ENCODE measurements around the gene TMEM190. TPM values are rescaled to one million over a fixed set of nuclear protein-coding genes. Genes with fewer than 3 reads are reported as not detected.
A peak's percentile ranks its signal among the peaks of the same experiment; 100 is the strongest.
"Not testable (repeated sequence)": the region's sequence is repeated elsewhere in the genome, so short reads cannot be mapped to it uniquely, and the experiment has no call there.

The TMEM190 gene
- total RNA-seq = not detected

DNA sequence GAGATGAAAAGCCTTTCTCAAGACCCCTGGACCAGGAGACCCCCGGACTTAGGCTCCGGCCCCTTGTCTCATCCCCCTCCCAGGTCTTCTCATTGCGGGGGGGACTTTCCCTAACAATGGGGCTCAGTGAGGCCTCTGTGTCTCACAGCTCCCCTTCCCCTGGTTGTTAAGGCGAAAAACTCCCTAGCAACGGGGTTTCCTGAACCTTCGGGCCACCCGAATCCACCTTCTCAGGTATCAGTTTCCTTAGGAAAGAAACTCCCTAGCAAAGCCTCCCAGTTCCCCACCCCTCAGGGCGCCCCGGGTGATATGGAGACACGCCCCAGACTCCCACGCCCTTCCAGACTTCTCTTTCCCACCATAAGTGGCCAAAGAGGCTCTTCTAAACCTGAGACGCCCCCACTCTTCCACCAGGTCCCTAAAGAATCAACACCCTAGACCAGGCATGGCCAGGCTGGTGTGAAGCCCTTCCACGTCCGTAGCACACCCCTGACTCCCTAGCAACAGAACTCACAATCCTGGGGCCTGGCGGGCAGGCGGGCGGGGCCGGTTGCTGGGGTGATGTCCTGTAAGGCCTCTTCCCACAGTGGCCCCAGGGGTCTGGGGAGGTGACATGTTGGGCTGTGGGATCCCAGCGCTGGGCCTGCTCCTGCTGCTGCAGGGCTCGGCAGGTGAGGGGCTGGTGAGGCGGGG, at the start of gene TMEM190:
TMEM190 (plus strand) TSS at position 586 of the 693 bp plus-strand sequence; CDS start at position 614, 28 bp downstream.
- Mint-ChIP-seq H3K9me3 (no peaks in the 10 kb centered on the region), H3K4me3 (no peak within 1 kb of the TSS), H3K4me1 (ENCODE audit: low read depth) (peaks cover 15% of the 10 kb centered on the region), H3K27me3 (ENCODE audit: low read depth) (peaks cover 18% of the 10 kb centered on the region), H3K36me3 (ENCODE audit: insufficient read depth in 2 of 2) (peaks cover 0 to under 1% of the 10 kb centered on the region in 2 donors), H3K27ac (no peak within 1 kb of the TSS)
- ATAC-seq (replicated peaks in 1 of 2) = no peak
- no peak for DNase-seq

DNA sequence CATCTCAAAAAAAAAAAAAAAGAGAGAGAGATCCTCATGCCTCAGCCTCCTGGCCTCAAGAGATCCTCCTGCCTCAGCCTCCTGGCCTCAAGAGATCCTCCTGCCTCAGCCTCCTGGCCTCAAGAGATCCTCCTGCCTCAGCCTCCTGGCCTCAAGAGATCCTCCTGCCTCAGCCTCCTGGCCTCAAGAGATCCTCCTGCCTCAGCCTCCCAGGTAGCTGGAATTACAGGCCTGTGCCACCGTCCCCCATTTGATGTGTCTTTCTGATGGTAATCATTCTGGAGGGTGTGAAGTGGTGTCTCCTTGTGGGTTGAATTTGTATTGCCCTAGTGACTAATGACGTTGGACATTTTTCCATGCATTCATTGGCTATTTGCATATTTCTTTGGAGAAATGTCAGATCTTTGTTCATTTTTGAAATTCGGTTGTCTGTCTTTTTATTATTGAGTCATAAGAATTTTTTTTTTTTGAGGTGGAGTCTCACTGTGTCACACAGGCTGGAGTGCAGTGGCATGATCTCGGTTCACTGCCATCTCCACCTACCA, 47.8 kb upstream of the TMEM190 start:
- H3K36me3 Mint-ChIP-seq (ENCODE audit: insufficient read depth in 2 of 2); ATAC-seq (replicated peaks in 1 of 2); H3K9me3 Mint-ChIP-seq; H3K27ac Mint-ChIP-seq; DNase-seq; H3K4me1 Mint-ChIP-seq (ENCODE audit: low read depth); H3K4me3 Mint-ChIP-seq; H3K27me3 Mint-ChIP-seq (ENCODE audit: low read depth): not testable (repeated sequence)

DNA sequence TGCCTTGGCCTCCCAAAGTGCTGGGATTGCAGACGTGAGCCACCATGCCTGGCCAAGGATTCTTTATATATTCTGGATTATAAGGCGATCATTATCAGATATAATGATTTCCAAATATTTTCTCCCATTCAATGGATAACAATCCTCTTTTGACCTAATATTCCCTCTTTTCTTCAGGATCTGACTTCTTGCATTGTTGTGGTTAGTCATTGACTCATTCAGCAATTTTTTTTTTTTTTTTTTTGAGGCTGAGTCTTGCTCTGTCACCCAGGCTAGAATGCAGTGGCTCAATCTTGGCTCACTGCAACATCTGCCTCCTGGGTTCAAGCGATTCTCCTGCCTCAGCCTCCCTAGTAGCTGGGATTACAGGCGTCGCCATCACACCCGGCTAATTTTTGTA, 46.8 kb upstream of the TMEM190 start:
- not testable (repeated sequence) for H3K4me1 Mint-ChIP-seq (ENCODE audit: low read depth); H3K36me3 Mint-ChIP-seq (ENCODE audit: insufficient read depth in 2 of 2); H3K4me3 Mint-ChIP-seq; ATAC-seq (replicated peaks in 1 of 2); DNase-seq; H3K27ac Mint-ChIP-seq; H3K9me3 Mint-ChIP-seq; H3K27me3 Mint-ChIP-seq (ENCODE audit: low read depth)

DNA sequence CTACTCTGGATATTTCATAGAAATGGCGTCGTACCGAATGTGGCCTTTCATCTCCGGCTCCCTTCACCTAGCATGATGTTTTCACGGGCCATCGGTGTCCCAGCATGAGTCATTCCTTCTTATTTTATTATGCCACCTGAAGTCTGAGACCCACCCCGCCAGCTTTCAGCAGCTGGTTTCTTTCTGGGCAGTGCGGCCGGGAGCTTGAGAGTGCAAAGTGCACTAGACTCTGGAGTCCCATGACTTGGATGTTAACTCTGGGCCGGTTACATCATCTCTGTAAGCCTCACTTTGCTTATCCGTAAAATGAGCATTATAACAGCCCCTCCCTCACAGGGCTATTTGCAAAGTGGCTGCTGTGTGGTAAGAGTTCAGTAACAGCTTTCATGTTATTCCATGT, 42.8 kb upstream of the TMEM190 start:
- no peaks in the 10 kb centered on the region for H3K9me3 Mint-ChIP-seq
- peaks cover 8% of the 10 kb centered on the region for H3K27me3 Mint-ChIP-seq (ENCODE audit: low read depth)
- H3K4me1 Mint-ChIP-seq (ENCODE audit: low read depth) = peaks cover 5% of the 10 kb centered on the region
- ATAC-seq (replicated peaks in 1 of 2) (no peak), DNase-seq (no peak)
- H3K27ac Mint-ChIP-seq = no peak overlapping the region
- H3K4me3 Mint-ChIP-seq = no peak overlapping the region
- no peaks in the 10 kb centered on the region for H3K36me3 Mint-ChIP-seq (ENCODE audit: insufficient read depth in 2 of 2)

DNA sequence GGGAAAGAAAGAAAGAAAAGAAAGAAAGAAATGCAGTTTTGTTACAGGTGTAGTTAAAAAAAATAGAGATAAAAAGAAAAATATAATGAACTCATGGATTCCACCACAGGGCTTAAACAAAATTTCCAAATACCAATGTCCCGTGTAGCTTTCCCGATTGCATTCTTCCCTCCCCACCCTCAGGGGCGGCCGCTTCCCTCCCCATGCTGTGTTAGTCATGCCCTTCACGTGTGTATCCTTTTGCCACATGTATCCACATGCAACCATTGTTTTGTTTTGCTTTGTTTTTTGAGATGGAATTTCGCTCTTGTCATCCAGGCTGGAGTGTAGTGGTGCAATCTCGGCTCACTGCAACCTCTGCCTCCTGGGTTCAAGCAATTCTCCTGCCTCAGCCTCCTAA, 40.5 kb upstream of the TMEM190 start:
- Mint-ChIP-seq H3K4me1 (ENCODE audit: low read depth) (peaks cover 7% of the 10 kb centered on the region), H3K27me3 (ENCODE audit: low read depth) (peaks cover 8% of the 10 kb centered on the region), H3K36me3 (ENCODE audit: insufficient read depth in 2 of 2) (peaks cover 2 to 4% of the 10 kb centered on the region in 2 donors), H3K4me3 (no peak overlapping the region), H3K9me3 (no peaks in the 10 kb centered on the region), H3K27ac (no peak overlapping the region)
- DNase-seq (no peak), ATAC-seq (replicated peaks in 1 of 2) (no peak)

DNA sequence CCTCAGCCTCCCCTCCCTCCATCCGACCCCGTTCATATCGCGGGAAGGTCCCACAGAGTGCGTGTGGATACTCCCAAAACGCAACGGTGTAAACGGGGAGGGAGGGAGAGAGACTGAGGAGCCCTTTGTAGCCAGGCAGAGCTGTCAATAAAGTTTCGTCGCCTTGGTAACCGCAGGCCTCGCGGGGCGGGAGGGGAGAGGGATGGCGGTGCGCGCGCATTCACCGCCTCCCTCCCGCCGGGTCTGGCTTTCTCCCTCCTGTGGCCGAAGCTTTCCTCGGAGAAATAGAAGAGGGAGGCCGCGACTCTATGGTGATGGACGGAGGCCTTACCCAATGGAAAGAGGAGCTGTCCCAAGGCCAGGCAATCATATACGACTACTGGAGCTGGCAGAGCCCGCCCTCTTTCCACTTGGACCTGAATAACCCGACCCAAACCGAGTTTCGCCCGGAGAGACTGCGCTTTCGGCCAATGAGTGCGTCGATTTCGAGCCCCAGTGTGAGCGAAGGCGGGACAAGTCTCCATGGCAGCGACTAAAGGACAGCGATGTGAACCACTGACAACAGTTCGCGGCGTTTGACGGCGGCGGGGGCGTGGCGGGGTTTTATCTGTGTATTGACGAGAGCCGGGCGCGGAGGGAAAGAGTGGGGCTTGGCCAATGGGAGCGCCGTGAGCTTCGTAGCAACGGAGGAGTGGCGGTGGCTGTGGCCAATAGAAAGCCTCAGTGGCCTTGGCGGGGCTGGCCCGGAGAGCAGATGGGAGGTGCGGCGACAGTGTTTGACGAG, 37.3 kb upstream of the TMEM190 start, which contains the start of gene KMT5C:
KMT5C (plus strand) TSS at position 772 of the 784 bp plus-strand sequence. CDS start 2,061 bp downstream, outside the sequence.
- H3K4me3 Mint-ChIP-seq = peak within 1 kb of the TSS; percentile 84 to 88
- no peaks in the 10 kb centered on the region for H3K9me3 Mint-ChIP-seq
- peaks cover 8% of the 10 kb centered on the region for H3K27me3 Mint-ChIP-seq (ENCODE audit: low read depth)
- H3K27ac Mint-ChIP-seq = peak within 1 kb of the TSS; percentile 76
- peak; percentile 100 for DNase-seq
- ATAC-seq (replicated peaks in 1 of 2) = peak; percentile 83 to 86
- H3K4me1 Mint-ChIP-seq (ENCODE audit: low read depth) = peaks cover 13% of the 10 kb centered on the region
- peaks cover 5 to 8% of the 10 kb centered on the region in 2 donors for H3K36me3 Mint-ChIP-seq (ENCODE audit: insufficient read depth in 2 of 2)

DNA sequence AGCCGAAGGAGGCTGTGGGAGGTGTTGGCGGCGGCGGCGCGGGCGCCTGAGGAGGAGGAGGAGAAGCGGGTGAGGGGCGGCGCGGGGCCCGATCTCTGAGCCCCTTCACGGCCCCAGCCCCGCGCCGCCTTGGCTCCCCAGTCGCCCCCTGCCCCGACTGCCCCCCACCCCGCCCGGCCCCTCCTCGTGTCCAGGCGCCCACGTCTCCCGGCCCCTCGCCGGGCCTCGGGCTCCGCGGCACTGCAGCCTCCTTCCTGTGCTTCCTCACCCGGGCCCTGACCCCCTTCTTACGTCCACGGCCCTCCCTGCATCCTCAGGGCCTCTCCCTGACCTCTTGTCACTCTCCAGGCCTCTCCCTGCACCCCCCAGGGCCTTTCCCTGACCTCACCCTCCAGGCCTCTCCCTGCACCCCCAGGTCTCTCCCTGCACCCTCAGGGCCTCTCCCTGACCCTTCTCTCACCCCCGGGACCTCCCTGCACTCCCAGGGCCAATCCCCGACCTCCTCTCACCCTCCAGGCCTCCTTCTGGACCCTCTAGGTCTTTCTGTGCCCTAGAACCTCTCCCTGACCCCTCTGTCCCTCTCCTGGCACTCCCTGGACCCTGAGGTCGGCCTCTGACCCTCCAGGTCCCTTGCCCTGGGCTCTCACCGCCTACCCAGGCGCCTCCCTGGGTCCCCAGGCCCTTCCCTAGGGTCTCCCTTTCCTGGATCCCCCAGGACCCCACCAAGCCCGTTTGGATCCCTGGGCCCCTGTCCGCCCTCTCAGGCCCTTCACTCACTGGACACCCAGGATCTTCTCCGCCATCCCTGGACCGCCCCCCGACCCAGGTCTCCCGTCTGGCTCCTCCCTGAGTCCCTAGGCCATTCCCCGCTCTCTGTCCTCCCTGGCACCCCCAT, 36.5 kb upstream of the TMEM190 start:
- ATAC-seq (replicated peaks in 1 of 2) = no peak
- peaks cover 8% of the 10 kb centered on the region for H3K27me3 Mint-ChIP-seq (ENCODE audit: low read depth)
- H3K4me3 Mint-ChIP-seq = peak overlapping the region; percentile 84 to 88
- peak overlapping the region; percentile 66 for H3K27ac Mint-ChIP-seq
- DNase-seq = peak in 1 of 2 donors; percentile 7
- no peaks in the 10 kb centered on the region for H3K9me3 Mint-ChIP-seq
- peaks cover 5 to 8% of the 10 kb centered on the region in 2 donors for H3K36me3 Mint-ChIP-seq (ENCODE audit: insufficient read depth in 2 of 2)
- H3K4me1 Mint-ChIP-seq (ENCODE audit: low read depth) = peaks cover 13% of the 10 kb centered on the region

DNA sequence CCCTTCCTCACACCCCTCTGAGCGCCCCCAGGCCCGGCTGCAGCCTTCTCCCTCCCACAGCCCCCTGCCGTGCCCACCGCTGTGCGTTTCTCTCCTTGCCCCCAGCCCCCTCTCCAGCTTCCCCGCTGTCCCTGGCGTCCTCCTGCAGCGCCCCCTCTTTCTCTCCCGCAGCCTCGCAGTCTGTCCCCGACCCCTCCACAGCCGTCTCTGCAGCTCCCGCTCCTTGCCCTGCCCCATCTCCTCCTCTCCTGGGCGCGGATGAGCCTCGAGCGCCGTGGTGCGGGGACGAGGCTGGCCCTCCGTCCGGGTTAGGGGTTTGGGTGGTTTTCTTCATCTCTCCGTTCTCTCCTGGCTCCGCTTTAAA, 35.9 kb upstream of the TMEM190 start:
- H3K4me1 Mint-ChIP-seq (ENCODE audit: low read depth) = peaks cover 13% of the 10 kb centered on the region
- ATAC-seq (replicated peaks in 1 of 2) = no peak
- H3K27me3 Mint-ChIP-seq (ENCODE audit: low read depth) = peaks cover 8% of the 10 kb centered on the region
- peak; percentile 35 to 41 for DNase-seq
- H3K9me3 Mint-ChIP-seq = no peaks in the 10 kb centered on the region
- peak overlapping the region; percentile 68 for H3K27ac Mint-ChIP-seq
- peaks cover 5 to 8% of the 10 kb centered on the region in 2 donors for H3K36me3 Mint-ChIP-seq (ENCODE audit: insufficient read depth in 2 of 2)
- peak overlapping the region; percentile 84 to 88 for H3K4me3 Mint-ChIP-seq

DNA sequence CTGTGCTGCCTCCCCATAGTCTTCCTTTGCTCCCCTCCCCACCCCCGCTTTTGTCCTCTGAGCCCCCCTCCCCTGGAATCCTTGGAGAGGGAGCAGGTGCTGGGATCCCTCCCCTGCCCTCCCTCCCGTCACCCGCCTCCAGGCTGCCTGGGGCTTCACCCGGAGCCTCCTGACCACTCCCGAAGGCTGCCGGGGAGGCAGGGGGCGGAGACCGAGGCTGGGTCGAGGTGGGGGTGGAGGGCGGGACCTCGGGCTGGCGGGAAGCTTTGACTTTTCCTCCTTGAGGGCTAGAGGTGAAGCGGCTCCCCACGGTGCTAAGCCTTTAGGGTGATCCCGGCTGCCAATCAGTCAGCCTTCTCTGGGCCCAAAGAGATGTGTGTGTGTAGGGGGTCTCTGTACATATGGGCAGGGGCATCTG, 35.4 kb upstream of the TMEM190 start:
- Mint-ChIP-seq H3K27ac (peak overlapping the region; percentile 68), H3K27me3 (ENCODE audit: low read depth) (peaks cover 8% of the 10 kb centered on the region)

DNA sequence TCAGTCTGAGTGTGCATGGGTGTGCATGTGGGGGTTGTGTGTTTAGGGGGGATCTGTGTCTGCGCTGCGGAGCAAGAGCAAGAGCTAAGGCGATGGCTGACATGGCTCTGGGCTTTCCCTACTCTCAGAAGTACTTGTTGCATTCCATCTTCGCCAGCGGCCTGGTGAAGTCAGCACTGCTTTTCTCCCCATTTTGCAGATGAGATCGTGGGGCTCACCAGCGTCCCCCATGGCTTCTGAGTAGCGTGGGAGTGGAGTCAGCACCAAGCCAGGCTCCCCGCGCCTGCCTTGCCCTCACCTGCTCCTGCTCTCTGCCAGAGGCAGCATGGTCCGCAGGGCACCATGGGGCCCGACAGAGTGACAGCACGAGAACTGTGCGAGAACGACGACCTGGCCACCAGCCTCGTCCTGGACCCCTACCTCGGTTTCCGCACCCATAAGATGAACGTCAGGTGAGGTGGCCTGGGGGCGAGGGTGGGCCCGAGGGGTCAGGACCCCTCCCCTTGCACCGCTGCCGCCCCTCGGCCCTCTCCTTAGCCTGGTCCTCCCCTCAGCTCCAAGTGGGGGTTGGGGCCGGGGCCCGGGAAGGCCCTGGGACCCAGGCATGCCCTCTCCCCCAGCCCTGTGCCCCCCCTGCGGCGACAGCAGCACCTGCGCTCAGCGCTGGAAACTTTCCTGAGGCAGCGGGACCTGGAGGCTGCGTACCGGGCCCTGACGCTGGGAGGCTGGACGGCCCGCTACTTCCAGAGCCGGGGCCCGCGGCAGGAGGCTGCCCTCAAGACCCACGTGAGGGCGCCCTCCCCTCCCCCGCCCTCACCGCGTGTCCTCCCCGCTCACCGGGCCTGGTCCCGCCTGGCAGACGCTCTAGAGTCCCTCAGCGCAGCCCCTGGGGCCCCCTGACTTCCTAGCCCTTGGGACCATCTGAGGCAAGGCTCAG, 34.8 kb upstream of the TMEM190 start:
- Mint-ChIP-seq H3K9me3 (no peaks in the 10 kb centered on the region), H3K4me3 (peak overlapping the region; percentile 62 to 78), H3K27me3 (ENCODE audit: low read depth) (peaks cover 3% of the 10 kb centered on the region), H3K36me3 (ENCODE audit: insufficient read depth in 2 of 2) (peaks cover 5 to 8% of the 10 kb centered on the region in 2 donors), H3K4me1 (ENCODE audit: low read depth) (peaks cover 13% of the 10 kb centered on the region), H3K27ac (no peak overlapping the region)
- ATAC-seq (replicated peaks in 1 of 2) (no peak), DNase-seq (no peak)

More for the DNA sequence above, 35.4 kb upstream of the TMEM190 start:
- DNase-seq = peak; percentile 63 to 69
- Mint-ChIP-seq H3K4me1 (ENCODE audit: low read depth) (peaks cover 13% of the 10 kb centered on the region), H3K9me3 (no peaks in the 10 kb centered on the region), H3K36me3 (ENCODE audit: insufficient read depth in 2 of 2) (peaks cover 5 to 8% of the 10 kb centered on the region in 2 donors), H3K4me3 (peak overlapping the region; percentile 84 to 88)
- ATAC-seq (replicated peaks in 1 of 2) = no peak

DNA sequence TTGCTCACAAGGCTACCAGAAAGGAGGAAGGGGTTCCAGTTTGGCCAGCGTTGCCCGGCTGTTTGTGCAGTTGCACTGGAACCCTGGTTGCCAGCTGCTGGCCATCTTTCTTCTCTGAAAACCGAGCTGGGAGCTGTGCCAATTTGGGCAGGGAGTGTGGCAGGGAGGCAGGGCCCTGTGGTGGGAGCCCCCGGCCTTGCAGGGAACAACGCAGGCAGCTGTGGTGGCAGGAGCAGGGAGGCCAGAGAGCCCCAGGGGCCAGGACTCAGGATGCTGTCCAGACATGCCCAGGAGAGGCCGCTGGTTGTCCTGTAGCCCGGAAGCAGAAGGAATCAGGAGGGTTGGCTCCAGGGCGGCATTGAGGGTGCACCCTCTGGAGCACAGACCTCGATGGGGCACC, 32.2 kb upstream of the TMEM190 start:
- DNase-seq (no peak), ATAC-seq (replicated peaks in 1 of 2) (no peak)
- peaks cover 6% of the 10 kb centered on the region for H3K4me1 Mint-ChIP-seq (ENCODE audit: low read depth)
- H3K27me3 Mint-ChIP-seq (ENCODE audit: low read depth) = no peaks in the 10 kb centered on the region
- no peak overlapping the region for H3K27ac Mint-ChIP-seq
- H3K9me3 Mint-ChIP-seq = no peaks in the 10 kb centered on the region
- H3K4me3 Mint-ChIP-seq = no peak overlapping the region
- peaks cover 5 to 8% of the 10 kb centered on the region in 2 donors for H3K36me3 Mint-ChIP-seq (ENCODE audit: insufficient read depth in 2 of 2)
